Epithelial cell of proximal tubule (primary cell): ENCODE data around the gene FADS1. TPM values are rescaled to one million over a fixed set of nuclear protein-coding genes. Genes with fewer than 3 reads are reported as not detected.

Experiments
- DNase-seq: peaks from one replicate; pipeline ENCODE4 v3.0.0-alpha.2; 2011; ENCODE audit warnings: low read depth
- H3K4me3 ChIP-seq: 2 replicates; pipeline ENCODE4 v1.5.1; 2011; ENCODE audit warnings: low read depth, mild to moderate bottlenecking, low read length
- CTCF ChIP-seq: conservative IDR thresholded peaks from 2 replicates; pipeline ENCODE4 v1.5.1; 2012; ENCODE audit warnings: low read depth, mild to moderate bottlenecking, low read length
- total RNA-seq: library from RNA; depleted of rRNA; stranded (reverse); fragments of >200 nt; gene quantifications from 2 replicates; pipeline ENCODE4 v1.2.3, GENCODE V29; 2015

FADS1 gene
- total RNA-seq, 1 donor from 2014 or later: 64.6 TPM

DNA sequence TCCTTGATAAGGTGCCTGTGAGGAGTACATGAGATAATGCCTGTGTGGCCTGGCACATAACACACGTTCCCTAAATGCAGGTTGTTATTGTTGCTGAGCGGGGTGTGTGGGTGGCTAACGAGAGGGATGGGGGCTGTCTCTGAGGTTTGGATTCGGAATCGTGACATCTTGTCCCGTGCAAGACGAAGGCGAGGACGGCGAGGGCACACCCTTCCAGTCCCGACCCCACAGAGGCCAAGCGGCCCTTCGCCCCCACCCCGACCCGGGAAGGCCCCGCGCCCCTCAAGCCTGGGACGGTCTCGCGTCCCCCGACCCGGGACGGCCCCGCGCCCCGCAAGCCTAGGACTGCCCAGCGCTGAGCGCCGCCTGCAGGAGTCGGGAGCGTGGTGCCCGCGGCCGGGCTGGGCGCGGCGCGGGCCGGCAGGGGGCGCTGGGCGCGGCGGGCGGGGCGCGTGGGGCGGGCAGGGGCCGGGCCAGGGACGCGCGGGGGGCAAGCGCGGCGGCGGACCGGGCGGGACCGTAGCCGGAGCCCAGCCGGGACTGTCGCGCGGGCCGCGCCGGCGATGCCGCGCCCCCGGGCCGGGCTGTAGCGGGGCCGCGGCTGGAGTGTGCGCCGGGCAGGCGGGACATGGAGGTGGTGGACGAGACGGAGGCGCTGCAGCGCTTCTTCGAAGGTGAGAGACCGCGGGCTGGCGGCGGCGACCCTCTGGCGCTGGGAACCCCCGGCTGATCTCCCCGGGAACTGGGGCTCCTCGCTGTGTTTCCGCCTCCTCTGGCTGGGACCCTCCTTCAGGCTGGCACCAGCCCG is 64.5 kb downstream of the FADS1 start, which contains the start of gene MYRF:
Gene MYRF, plus strand, starts transcription at position 520 of the 808 bp plus-strand sequence. Its CDS starts 109 bp downstream, at position 629.
- DNase-seq: no peak
- peak within 1 kb of the TSS; percentile 86 for H3K4me3 ChIP-seq
- TF ChIP-seq CTCF: peak; percentile 42

GRCh38 chr11:61751384-61751783 is 65.4 kb downstream of the FADS1 start:
- TF ChIP-seq CTCF: no peak
- no peak overlapping the region for H3K4me3 ChIP-seq
- DNase-seq: no peak

DNA sequence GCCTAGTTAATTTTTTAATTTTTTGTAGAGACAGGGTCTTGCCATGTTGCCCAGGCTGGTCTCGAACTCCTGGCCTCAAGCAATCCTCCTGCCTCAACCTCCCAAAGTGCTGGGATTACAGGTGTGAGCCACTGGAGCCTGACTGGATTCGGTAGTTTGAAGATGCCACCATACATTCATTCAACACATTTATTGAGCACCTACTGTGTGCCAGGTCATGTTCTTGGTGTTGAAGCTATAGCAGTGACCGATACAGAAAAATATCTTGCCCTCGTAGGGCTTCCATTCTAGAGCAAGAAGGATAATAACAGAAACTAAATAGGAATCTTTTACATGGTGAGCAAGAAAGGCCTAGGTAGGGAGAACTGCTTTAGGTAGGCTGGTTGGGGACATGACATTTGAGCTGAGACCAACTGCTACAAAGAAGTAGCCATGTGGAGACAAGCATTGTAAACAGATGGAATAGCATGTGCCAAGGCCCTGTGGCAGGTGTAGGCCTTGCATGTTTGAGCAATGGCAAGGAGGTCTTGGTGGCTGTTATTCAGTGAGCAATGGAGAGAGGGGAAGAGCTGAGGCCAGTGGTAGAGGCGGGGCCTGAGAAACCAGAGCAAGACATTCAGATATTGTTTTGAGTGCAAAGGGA is 66.1 kb downstream of the FADS1 start:
- TF ChIP-seq CTCF: no peak
- no peak for DNase-seq
- H3K4me3 ChIP-seq: no peak overlapping the region

Other genes starting within 250 kb of the FADS1 start
- 0.23 TPM in 1 of 2 replicates, not detected in the other for gene SYT7, start 235.9 kb downstream of the FADS1 start, total RNA-seq
- gene DAGLA, start 136.6 kb downstream of the FADS1 start, total RNA-seq: 4.5 and 7.3 TPM in 2 replicates
- 7.6 and 25.0 TPM in 2 replicates for gene MYRF, start 64.4 kb downstream of the FADS1 start, total RNA-seq
- gene TMEM258, start 24.4 kb downstream of the FADS1 start, total RNA-seq: 95.1 and 102 TPM in 2 replicates
- gene FEN1, start 24.1 kb downstream of the FADS1 start, total RNA-seq: 70.6 and 120 TPM in 2 replicates
- 169 and 442 TPM in 2 replicates for gene FADS2, start 11.3 kb upstream of the FADS1 start, total RNA-seq
- 40.7 and 48.0 TPM in 2 replicates for gene FADS3, start 74.5 kb upstream of the FADS1 start, total RNA-seq
- 0.12 and 0.22 TPM in 2 replicates for gene RAB3IL1, start 100.6 kb upstream of the FADS1 start, total RNA-seq
- 0.12 TPM in 1 of 2 replicates, not detected in the other for gene BEST1, start 133.3 kb upstream of the FADS1 start, total RNA-seq
- gene FTH1, start 150.6 kb upstream of the FADS1 start, total RNA-seq: 518 and 789 TPM in 2 replicates